Pancreas (tissue), 10 donors: ENCODE measurements around the gene ELAC2. TPM values are rescaled to one million over a fixed set of nuclear protein-coding genes. Genes with fewer than 3 reads are reported as not detected.

Experiments used
- ATAC-seq, 4 donors: fragments of 200-7000 bp; cut with Tn5 transposase; one replicate each; pipeline versions ENCODE4 v1.8.0 to v1.9.1; 2020; ENCODE audit warnings: mild to moderate bottlenecking in 4 of 4, moderate library complexity in 4 of 4
- DNase-seq, 6 donors: peaks; one replicate each; pipeline ENCODE4 v3.0.0-alpha.2; 2020
- FAIRE-seq: peaks from 2 replicates; lab custom pipeline; 2012; peaks lifted over from hg19 to GRCh38; lab: Jason Lieb, UNC
- H3K27ac ChIP-seq, 4 donors: fragments of 200-600 bp; sonication (generic); 1 replicate in 3 of 4; 2 replicates in 1 of 4; pipeline versions ENCODE4 v1.5.0 to v1.8.0; 2020
- H3K27me3 ChIP-seq, 4 donors: fragments of 200-600 bp; one replicate each; pipeline ENCODE4 v1.8.0; 2021
- H3K36me3 ChIP-seq, 3 donors: fragments of 200-600 bp; sonication (generic) in 1 of 3; one replicate each; pipeline versions ENCODE4 v1.5.0 to v1.8.0; 2020 to 2021
- H3K4me1 ChIP-seq, 3 donors: fragments of 200-600 bp; one replicate each; pipeline ENCODE4 v1.8.0; 2021
- H3K4me3 ChIP-seq, 4 donors: fragments of 200-600 bp; sonication (generic) in 2 of 4; one replicate each; pipeline versions ENCODE4 v1.5.0 to v1.8.0; 2020 to 2021
- H3K9me3 ChIP-seq, 4 donors: fragments of 200-600 bp; one replicate each; pipeline ENCODE4 v1.8.0; 2021
- CTCF ChIP-seq, 4 donors: fragments of 200-600 bp; sonication (generic) in 3 of 4; IDR thresholded peaks; one replicate each; pipeline versions ENCODE4 v1.5.0 to v1.8.0; 2021; ENCODE audit warnings: antibody characterized with exemption in 4 of 4
- WGBS, 2 donors: extraction: QIAGEN DNeasy Blood & Tissue Kit; methylation state at CpG; one replicate each; pipeline ENCODE4 v1.1.7; 2013; 5-methylcytosine and 5-hydroxymethylcytosine counted together
- intact Hi-C, 3 donors: fragments of 100-400 bp; cut with DNase I; formaldehyde crosslinking; loops; one replicate each; pipeline versions ENCODE4 v1.11.1 to v1.14.2; 2022
- polyA plus RNA-seq, 2 donors: library from polyadenylated mRNA; stranded (reverse); fragments of 200-250 nt; gene quantifications; one replicate each; pipeline ENCODE4 v1.2.3, GENCODE V29; 2013
- total RNA-seq, 6 donors: library from RNA; stranded (reverse); fragmentation: NEBNext Ultra II Directional in 4 of 6; extraction: Animal tissue kit (Norgen Biotek cat#: 25700) in 4 of 6; gene quantifications; one replicate each; pipeline versions ENCODE4 v1.2.1 to v1.2.4, GENCODE V29; 2021 to 2023
- donor health status: healthy with polysubstance abuse.
- donor health status: DM: no; HTN: no; CAD: no; lungs with moderate emphysema.
- donor health status: DM: no; HTN: no; CAD: no.
- donor health status: control.
- donor health status: control.
- donor health status: Bipolar disorder and iron deficiency.
- donor health status: DM: yes; HTN: yes; CAD: no.
- donor health status: DM: no; HTN: no; CAD: no.
- donor health status: DM: no; HTN: no; CAD: no.
- donor health status: DM: yes; HTN: yes; CAD: no.

The ELAC2 gene
- total and polyA plus RNA-seq, 8 donors: 19.6 to 39.2 (median 25.2) TPM

GRCh38 chr17:12959441-12959840, 58.4 kb downstream of the ELAC2 start:
- H3K27ac ChIP-seq: no peak overlapping the region
- no peak for DNase-seq
- no peaks in the 10 kb centered on the region for H3K36me3 ChIP-seq
- intact Hi-C loops: no loop called here
- H3K4me3 ChIP-seq: no peak overlapping the region
- peak in 1 of 4 donors; percentile 35 for ATAC-seq
- 93 to 96% methylated on average over 8 of the region's 8 CpGs for WGBS, 2 donors
- H3K27me3 ChIP-seq: no peaks in the 10 kb centered on the region
- no peaks in the 10 kb centered on the region for H3K9me3 ChIP-seq
- no peaks in the 10 kb centered on the region for H3K4me1 ChIP-seq
- FAIRE-seq: no peak
- TF ChIP-seq CTCF (IDR thresholded peaks at IDR 0.05): no peak

GRCh38 chr17:12958786-12959185, 59.0 kb downstream of the ELAC2 start:
- intact Hi-C loops: no loop called here
- H3K27ac ChIP-seq: no peak overlapping the region
- WGBS, 2 donors: 96 to 98% methylated on average over 12 of the region's 12 CpGs
- no peak for ATAC-seq
- no peaks in the 10 kb centered on the region for H3K9me3 ChIP-seq
- H3K27me3 ChIP-seq: no peaks in the 10 kb centered on the region
- H3K4me1 ChIP-seq: no peaks in the 10 kb centered on the region
- FAIRE-seq: no peak
- DNase-seq: no peak
- no peak for TF ChIP-seq CTCF (IDR thresholded peaks at IDR 0.05)
- no peaks in the 10 kb centered on the region for H3K36me3 ChIP-seq
- no peak overlapping the region for H3K4me3 ChIP-seq

- DNase-seq: no peak
- no peak for FAIRE-seq
- 88 to 90% methylated on average over 5 of the region's 5 CpGs for whole genome bisulfite sequencing, 2 donors
- H3K36me3 ChIP-seq: no peaks in the 10 kb centered on the region
- no peak for TF ChIP-seq CTCF (IDR thresholded peaks at IDR 0.05)
- H3K27ac ChIP-seq: no peak overlapping the region
- H3K27me3 ChIP-seq: no peaks in the 10 kb centered on the region
- H3K9me3 ChIP-seq: no peaks in the 10 kb centered on the region
- no peaks in the 10 kb centered on the region for H3K4me1 ChIP-seq
- intact Hi-C loops: no loop called here
- ATAC-seq: no peak
- no peak overlapping the region for H3K4me3 ChIP-seq
Measured at GRCh38 chr17:12955521-12955920, 62.3 kb downstream of the ELAC2 start.

GRCh38 chr17:12953156-12953555, 64.7 kb downstream of the ELAC2 start:
- intact Hi-C loops: no loop called here
- 94 to 97% methylated on average over 13 of the region's 13 CpGs for WGBS, 2 donors
- Histone ChIP-seq H3K27me3 (no peaks in the 10 kb centered on the region), H3K9me3 (no peaks in the 10 kb centered on the region), H3K36me3 (no peaks in the 10 kb centered on the region), H3K27ac (no peak overlapping the region), H3K4me1 (no peaks in the 10 kb centered on the region), H3K4me3 (no peak overlapping the region)
- no peak for TF ChIP-seq CTCF (IDR thresholded peaks at IDR 0.05)
- no peak for DNase-seq
- ATAC-seq: no peak
- FAIRE-seq: no peak

- H3K4me3 ChIP-seq: no peak overlapping the region
- no peaks in the 10 kb centered on the region for H3K27me3 ChIP-seq
- H3K4me1 ChIP-seq: no peaks in the 10 kb centered on the region
- no peaks in the 10 kb centered on the region for H3K36me3 ChIP-seq
- 80 to 83% methylated on average over 4 of the region's 4 CpGs for WGBS, 2 donors
- intact Hi-C loops: no loop called here
- DNase-seq: no peak
- no peak for TF ChIP-seq CTCF (IDR thresholded peaks at IDR 0.05)
- no peak for FAIRE-seq
- H3K9me3 ChIP-seq: no peaks in the 10 kb centered on the region
- H3K27ac ChIP-seq: no peak overlapping the region
- ATAC-seq: no peak
Measured at GRCh38 chr17:12952012-12952411, 65.8 kb downstream of the ELAC2 start.
